ENCODE data around the gene WBP2.

- TF ChIP-seq CTCF (IDR thresholded peaks at IDR 0.05; ENCODE audit: insufficient read depth, low read length, poor library complexity, severe bottlenecking) (peak; percentile 4), EZH2phosphoT487 (conservative IDR thresholded peaks at IDR 0.05; ENCODE audit: low read length) (no peak)
Observed at GRCh38 chr17:75856062-75856756, 1.1 kb upstream of the WBP2 start.
